ENCODE data around the gene MPLKIP. TPM values are rescaled to one million over a fixed set of nuclear protein-coding genes. Genes with fewer than 3 reads are reported as not detected.
"Not testable (repeated sequence)": the region's sequence is repeated elsewhere in the genome, so short reads cannot be mapped to it uniquely, and the experiment has no call there.

Gene MPLKIP
- total RNA-seq, result 10 to 100 TPM in 5 of 6 donors, 1 to 10 TPM in 1; 4.2 to 61.0 (median 30.0) TPM

- 0% methylated on average over 29 to 30 of the region's 75 CpGs for WGBS, 2 donors
- no peaks in the 10 kb centered on the region for H3K27me3 ChIP-seq
- H3K4me1 ChIP-seq, result peaks cover 20 to 34% (median 25%) of the 10 kb centered on the region in 4 donors
- no peaks in the 10 kb centered on the region for H3K36me3 ChIP-seq
- H3K9me3 ChIP-seq, result no peaks in the 10 kb centered on the region
- H3K4me3 ChIP-seq, result peak within 1 kb of the TSS; percentile 59 to 94 (median 77)
- DNase-seq, result peak; percentile 87 to 96
- no peak for TF ChIP-seq EP300 (IDR thresholded peaks at IDR 0.05)
- TF ChIP-seq CTCF (IDR thresholded peaks at IDR 0.05), result peak; percentile 94 to 99 (median 96)
- TF ChIP-seq POLR2AphosphoS5 (IDR thresholded peaks at IDR 0.05), result peak; percentile 63 to 77
- peak in 3 of 4 donors; percentile 39 to 71 (median 61) for TF ChIP-seq POLR2A (IDR thresholded peaks at IDR 0.05)
- peak; percentile 99 for ATAC-seq (ENCODE audit: low FRiP score in 2 of 2)
- H3K27ac ChIP-seq, result peak within 1 kb of the TSS; percentile 87 to 93 (median 91)
Measured at GRCh38 chr7:40134428-40135316, at the start of gene MPLKIP, which contains the start of gene SUGCT. Gene MPLKIP (minus strand): TSS chr7:40134622. CDS start chr7:40134567, 55 bp downstream. Gene SUGCT (plus strand): TSS chr7:40135005.

DNA sequence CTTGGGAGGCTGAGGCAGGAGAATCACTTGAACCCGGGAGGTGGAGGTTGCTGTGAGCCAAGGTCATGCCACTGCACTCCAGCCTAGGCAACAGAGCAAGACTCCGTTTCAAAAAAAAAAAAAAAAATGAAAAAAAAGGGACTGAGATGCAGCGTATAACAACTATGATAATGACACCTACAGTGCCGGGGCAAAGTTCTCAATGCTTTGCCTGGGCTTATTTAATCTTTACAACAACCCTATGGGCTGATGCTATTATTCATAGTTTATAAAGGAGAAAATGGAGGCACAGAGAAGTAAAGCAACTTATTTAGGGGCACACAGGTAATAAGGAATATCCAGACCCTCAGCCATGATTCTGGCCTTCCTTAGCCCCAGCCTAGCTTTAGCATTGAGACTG is 48.0 kb upstream of the MPLKIP start:
- Histone ChIP-seq H3K4me3 (no peak overlapping the region), H3K4me1 (no peaks in the 10 kb centered on the region), H3K9me3 (no peaks in the 10 kb centered on the region), H3K36me3 (no peaks in the 10 kb centered on the region), H3K27me3 (no peaks in the 10 kb centered on the region), H3K27ac (no peak overlapping the region)
- ATAC-seq (ENCODE audit: low FRiP score in 2 of 2) (no peak), DNase-seq (no peak)
- 89 to 90% methylated on average over 4 of the region's 4 CpGs for WGBS, 2 donors
- TF ChIP-seq POLR2A (IDR thresholded peaks at IDR 0.05), result no peak
- no peak for TF ChIP-seq EP300 (IDR thresholded peaks at IDR 0.05)
- TF ChIP-seq CTCF (IDR thresholded peaks at IDR 0.05), result no peak
- no peak for TF ChIP-seq POLR2AphosphoS5 (IDR thresholded peaks at IDR 0.05)

- no peaks in the 10 kb centered on the region for H3K36me3 ChIP-seq
- H3K27ac ChIP-seq, result no peak overlapping the region
- no peak for TF ChIP-seq CTCF (IDR thresholded peaks at IDR 0.05)
- no peak for TF ChIP-seq POLR2A (IDR thresholded peaks at IDR 0.05)
- no peak for TF ChIP-seq POLR2AphosphoS5 (IDR thresholded peaks at IDR 0.05)
- no peak for TF ChIP-seq EP300 (IDR thresholded peaks at IDR 0.05)
- no peak for DNase-seq
- H3K4me1 ChIP-seq, result no peaks in the 10 kb centered on the region
- no peaks in the 10 kb centered on the region for H3K27me3 ChIP-seq
- WGBS, 2 donors, result 82 to 85% methylated on average over 5 of the region's 5 CpGs
- ATAC-seq (ENCODE audit: low FRiP score in 2 of 2), result no peak
- no peaks in the 10 kb centered on the region for H3K9me3 ChIP-seq
- H3K4me3 ChIP-seq, result no peak overlapping the region
Measured at GRCh38 chr7:40177071-40177470, 42.6 kb upstream of the MPLKIP start.

GRCh38 chr7:40175725-40176510 is 41.5 kb upstream of the MPLKIP start:
- 91 to 92% methylated on average over 9 of the region's 9 CpGs for WGBS, 2 donors
- no peak overlapping the region for H3K27ac ChIP-seq

GRCh38 chr7:40175256-40175655 is 40.8 kb upstream of the MPLKIP start:
- H3K9me3 ChIP-seq; DNase-seq; ATAC-seq (ENCODE audit: low FRiP score in 2 of 2); H3K27ac ChIP-seq; H3K4me1 ChIP-seq; H3K36me3 ChIP-seq; H3K27me3 ChIP-seq; H3K4me3 ChIP-seq: not testable (repeated sequence)
- WGBS, 2 donors, result 91 to 95% methylated on average over 6 of the region's 6 CpGs

More at GRCh38 chr7:40175725-40176510, 41.5 kb upstream of the MPLKIP start:
- H3K4me1 ChIP-seq, result no peaks in the 10 kb centered on the region
- no peaks in the 10 kb centered on the region for H3K9me3 ChIP-seq
- no peak for ATAC-seq (ENCODE audit: low FRiP score in 2 of 2)
- no peaks in the 10 kb centered on the region for H3K27me3 ChIP-seq
- no peak for TF ChIP-seq EP300 (IDR thresholded peaks at IDR 0.05)
- no peak for TF ChIP-seq POLR2A (IDR thresholded peaks at IDR 0.05)
- no peak for TF ChIP-seq POLR2AphosphoS5 (IDR thresholded peaks at IDR 0.05)
- TF ChIP-seq CTCF (IDR thresholded peaks at IDR 0.05), result no peak
- no peaks in the 10 kb centered on the region for H3K36me3 ChIP-seq
- no peak overlapping the region for H3K4me3 ChIP-seq
- DNase-seq, result no peak

DNA sequence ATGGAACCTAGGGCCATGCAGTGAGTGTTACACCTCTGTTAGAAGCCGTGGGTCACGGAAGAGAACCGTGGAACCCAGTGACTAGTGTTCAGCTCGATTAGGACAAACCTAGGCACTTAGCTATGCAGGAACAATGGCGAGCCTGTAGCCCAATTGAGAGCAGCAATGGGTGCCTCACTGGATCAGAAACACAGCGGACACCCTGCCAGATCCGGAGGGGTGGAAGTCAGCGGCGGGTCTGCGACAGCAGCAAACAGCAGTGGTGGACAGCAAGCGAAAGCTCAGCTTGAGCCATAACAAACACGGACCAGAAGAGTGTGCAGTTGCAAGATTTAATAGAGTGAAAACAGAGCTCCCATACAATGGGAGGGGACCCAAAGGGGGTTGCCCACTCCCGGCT is 38.7 kb upstream of the MPLKIP start:
- H3K4me1 ChIP-seq; H3K27ac ChIP-seq; ATAC-seq (ENCODE audit: low FRiP score in 2 of 2); H3K36me3 ChIP-seq; H3K27me3 ChIP-seq; H3K9me3 ChIP-seq; H3K4me3 ChIP-seq: not testable (repeated sequence)
- WGBS, 2 donors, result 90 to 95% methylated on average over 13 of the region's 13 CpGs
- DNase-seq, result peak in 1 of 2 donors; percentile 45

DNA sequence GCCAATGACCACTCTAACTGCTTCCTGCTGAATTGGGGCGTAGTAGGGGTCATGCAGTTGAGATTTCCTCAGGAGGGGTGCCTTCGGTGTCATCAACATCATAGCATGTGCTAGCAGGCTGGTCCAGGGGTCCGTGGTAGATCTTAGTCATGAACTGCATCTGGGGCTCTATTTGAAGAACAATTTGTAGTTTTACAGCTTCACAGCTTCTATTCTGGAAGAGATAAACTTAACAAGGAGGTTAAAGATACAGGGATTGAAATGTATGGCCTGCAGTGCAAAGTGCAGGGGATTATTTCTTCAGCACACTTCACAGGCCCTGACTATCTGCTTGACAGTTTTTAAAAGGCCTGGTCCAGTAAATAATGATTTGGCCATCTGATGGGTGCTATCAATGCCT is 33.8 kb upstream of the MPLKIP start:
- H3K36me3 ChIP-seq; H3K27me3 ChIP-seq; H3K27ac ChIP-seq; DNase-seq; H3K4me3 ChIP-seq; H3K9me3 ChIP-seq; ATAC-seq (ENCODE audit: low FRiP score in 2 of 2); H3K4me1 ChIP-seq: not testable (repeated sequence)
- WGBS, 2 donors, result 94 to 100% methylated on average over 2 to 3 of the region's 3 CpGs
